Stromal cell of bone marrow (primary cell): ENCODE data around the gene ETV3L.

Experiments
- DNase-seq: peaks from one replicate; pipeline ENCODE4 v3.0.0-alpha.2; 2012; ENCODE audit warnings: low read depth

ETV3L gene

DNA sequence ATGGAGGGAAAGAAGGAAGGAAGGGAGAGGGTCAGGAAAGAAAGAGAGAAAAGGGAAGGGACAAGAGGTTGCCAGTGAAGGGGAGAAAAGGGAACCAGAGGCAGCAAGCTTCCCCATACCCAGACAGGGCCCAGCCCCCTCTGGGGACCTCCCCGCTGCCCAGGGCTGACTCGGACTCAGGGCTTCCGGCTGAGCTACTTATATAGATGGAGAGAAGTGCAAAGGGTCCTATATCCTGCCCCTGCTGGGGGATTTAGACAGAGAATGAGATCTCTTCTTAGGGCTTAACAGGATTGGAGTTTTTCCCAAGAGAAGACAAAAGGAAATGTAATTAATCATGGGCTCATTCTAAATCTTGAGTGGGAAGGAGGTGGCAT is at the start of gene ETV3L:
Gene ETV3L (minus strand): TSS at position 176 of the 377 bp plus-strand sequence. CDS start 285 bp downstream, outside the sequence.
- no peak for DNase-seq

DNA sequence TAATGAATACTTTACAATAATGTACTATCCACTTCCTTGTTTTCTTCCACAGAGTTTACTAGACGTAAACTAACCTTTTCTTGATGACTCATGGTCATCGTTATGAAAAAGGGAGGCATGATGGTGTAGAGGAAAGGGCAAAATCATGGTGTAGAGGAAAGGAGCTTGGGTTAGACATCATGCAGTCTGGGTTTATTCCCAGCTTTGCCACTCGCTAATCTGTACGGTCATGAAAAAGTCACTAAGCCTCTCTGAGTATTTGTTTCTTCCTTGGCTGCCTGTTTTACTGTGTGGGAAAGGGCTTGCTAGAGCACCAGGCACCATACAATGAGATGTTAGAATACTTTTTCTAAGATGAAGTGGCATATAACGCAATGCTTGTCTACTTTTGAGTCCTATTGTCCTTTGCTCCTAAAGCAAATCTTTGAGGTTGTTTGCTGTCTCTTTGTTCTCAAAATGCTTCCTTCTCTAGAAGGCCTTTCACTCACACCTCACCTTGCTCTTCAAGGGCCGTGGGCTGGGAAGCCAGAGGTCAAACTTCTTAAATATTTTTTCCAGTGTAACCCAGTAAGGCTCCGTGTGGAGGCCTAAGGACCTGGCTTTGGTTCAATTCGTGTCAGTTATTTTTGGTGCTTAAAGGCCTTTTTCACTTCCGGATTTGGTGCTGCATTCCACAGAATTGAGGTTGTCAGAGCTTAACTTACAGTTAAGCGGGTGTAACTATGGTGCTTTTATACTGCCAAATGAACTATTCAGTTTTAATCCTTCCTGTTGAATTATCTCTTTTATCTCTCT is 48.5 kb upstream of the ETV3L start:
- DNase-seq: no peak

GRCh38 chr1:157147037-157147436 is 47.4 kb upstream of the ETV3L start:
- DNase-seq: no peak

DNA sequence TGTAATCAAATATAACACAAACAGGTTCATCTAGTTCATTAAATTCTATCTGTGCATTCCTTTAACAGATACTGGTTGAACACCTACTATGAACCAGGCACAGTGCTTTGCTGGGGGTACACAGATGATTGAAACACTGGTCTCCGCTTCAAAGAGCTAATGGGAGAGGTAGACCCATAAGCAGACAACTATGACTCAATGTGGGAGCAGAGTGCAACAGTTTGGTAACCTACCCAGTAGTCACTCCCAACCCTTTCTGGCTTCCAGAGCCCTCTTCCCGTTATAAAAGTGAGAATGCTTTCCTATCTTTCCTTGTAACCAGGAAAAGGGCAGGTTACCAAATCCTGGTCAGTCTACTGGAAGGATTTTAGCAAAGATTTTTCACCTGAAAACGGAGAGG is 46.6 kb upstream of the ETV3L start:
- no peak for DNase-seq

GRCh38 chr1:157145076-157145475 is 45.5 kb upstream of the ETV3L start:
- no peak for DNase-seq

GRCh38 chr1:157144509-157144908 is 44.9 kb upstream of the ETV3L start:
- no peak for DNase-seq

DNA sequence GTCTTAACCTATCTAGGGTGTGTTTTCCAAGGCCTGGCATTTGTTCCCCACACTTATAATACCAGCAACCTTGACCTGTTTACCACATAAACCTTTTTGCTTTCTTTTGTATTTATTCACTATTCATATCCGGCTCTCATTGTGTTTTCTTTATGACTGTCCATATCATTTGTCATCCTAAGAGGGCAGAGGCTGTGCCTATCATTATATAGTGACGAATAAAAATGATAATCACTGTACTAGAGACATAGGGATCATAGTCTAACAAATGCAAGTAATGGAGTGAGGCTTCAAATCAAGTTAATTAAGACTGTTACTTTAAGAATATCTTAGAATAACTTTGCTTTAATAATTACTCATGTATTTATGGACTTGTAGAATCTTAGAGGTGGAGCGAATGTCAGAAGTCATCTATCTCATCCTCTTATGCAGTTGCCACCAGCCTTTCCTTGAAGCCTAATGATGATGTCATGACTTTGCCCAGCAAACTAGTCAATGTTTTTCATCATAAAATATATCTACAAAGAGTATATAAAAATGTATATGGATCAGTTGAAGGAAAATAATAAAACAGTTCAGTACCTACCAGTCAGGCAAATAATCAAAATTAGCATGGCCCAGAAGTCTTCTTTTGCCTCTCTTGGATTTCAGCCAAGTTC is 43.3 kb upstream of the ETV3L start:
- DNase-seq: no peak

GRCh38 chr1:157142201-157142600 is 42.6 kb upstream of the ETV3L start:
- DNase-seq: no peak

- DNase-seq: no peak
These were observed 41.7 kb upstream of the ETV3L start for GRCh38 chr1:157141212-157141855.

- DNase-seq: no peak
These were observed 40.5 kb upstream of the ETV3L start for GRCh38 chr1:157140063-157140588.

DNA sequence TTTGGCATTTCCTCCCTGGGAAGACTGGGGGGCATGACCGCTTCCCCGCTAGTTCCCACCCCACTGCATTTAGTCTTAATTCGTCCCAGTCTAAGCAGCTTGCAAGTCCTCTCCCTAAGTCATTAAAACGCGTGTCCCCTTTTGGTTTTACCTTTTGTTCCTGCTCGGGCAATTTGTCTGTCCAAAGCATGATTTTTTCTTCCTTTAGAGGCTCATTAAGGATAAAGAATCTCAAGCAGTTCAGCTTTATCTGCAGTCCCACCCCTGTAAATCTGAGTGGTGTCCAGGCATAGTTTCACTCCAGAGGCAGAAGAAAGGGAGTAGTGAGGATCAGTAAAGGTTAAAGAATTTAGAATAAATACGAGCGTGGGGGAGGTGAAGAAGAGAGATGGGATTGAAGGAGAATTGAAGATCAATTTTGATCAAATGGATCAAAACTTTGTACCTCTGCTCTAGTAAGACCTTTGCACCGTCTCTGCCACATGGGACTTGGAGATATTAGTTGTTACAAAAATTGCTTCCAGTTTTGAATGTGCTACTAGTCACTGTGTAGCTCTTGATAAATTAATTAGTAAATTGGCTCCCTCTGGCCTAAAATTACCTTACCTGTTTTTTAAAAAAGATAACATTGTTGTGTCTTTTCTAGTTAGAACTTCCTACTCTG is 39.6 kb upstream of the ETV3L start:
- DNase-seq: no peak

- DNase-seq: peak; percentile 80
These were observed 38.8 kb upstream of the ETV3L start, which contains the start of gene ETV3 for GRCh38 chr1:157138220-157139051. Gene ETV3, minus strand, starts transcription at chr1:157138395. Its CDS starts 2,043 bp downstream, at chr1:157136352.

DNA sequence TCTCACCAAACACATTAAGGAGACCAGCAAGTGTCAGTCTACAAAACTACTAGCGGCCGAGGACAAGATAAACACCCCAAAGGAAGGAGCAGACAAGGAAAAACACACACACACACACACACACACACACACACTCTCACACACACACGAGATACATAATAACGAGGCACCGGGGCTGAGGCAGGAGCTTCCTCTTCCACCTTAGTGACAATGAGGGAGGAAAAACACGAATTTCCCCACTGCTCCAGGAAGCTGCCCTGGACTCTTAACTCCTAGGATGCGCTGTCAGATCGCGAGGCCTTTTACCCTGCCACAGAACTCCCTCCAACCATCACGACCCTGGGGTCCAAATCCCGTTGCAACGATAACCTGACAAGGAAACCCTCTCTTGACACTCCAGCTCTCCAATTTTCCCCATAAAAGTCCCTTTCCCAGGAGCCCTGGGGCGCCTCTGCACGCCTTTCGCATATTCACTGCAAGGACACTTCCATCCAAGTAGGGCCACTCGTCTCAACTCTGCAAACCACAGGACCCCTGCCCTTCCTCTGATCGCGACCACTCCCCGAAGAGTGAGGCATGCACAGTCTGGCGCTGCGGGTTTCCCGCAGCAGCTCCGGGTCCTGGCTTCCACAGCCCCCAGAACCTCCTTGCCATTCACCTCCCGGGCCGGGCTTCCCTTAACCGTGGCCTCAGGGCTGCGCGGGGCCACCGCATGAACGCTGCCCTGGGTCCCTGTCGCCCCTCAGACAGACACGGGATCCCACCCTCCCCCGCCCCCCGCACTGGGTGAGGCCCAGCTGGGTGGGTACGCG is 38.0 kb upstream of the ETV3L start:
- no peak for DNase-seq

DNA sequence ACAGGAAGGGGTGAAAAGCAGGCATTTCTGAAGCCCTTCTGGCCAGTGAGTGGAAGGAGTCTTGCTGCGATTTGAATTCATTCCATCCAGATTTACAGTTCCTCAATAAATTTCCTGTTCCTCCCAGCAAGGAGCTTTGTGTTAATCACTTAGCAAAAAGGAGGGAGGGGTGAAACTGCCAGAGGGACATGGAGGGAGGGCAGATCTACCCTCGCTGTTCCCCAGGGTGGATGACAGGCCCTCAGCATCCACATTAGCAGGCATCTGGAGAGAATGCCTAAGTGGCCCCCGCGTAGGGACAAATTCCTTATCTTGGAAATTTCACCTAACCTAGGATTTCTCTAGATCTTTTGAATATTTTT is 37.4 kb upstream of the ETV3L start:
- no peak for DNase-seq

DNA sequence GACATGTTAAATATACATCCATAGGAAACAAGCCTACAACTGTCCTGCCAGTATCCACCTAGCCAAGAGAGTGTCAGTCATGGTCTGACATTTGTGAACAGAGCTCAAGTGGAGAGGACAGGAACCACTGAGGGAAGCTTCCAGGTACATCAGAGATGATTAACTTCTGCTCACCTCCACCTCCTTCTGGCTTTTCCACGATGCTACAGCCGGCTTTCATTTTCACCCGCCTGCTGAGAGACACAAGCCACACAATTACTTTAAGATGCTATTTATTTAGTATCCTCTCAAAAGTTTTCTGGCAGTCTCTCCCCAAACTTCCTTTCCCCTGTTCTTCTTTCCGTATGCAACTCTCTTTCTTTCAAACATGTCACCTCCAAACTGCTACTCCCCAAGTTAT is 36.5 kb upstream of the ETV3L start:
- no peak for DNase-seq

DNA sequence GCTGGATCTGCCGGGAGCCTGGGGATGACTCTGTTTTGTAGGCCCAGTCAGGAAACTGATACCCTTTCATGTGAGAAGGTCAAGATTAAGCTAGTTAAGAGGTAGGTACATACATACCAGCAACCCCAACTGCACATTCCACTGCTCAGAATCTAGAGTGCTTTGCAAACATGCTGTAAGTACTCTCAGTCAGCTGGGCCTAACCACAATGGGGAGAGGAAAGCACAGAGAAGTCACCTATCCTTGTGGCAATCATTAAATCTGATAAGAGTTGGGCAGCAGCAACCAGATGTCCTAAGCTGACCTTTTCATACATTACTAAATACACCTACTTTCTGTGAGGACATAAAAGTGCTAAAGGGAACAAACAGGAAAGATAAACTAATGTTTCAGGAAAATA is 36.0 kb upstream of the ETV3L start:
- DNase-seq: no peak

- DNase-seq: no peak
These were observed 35.5 kb upstream of the ETV3L start for GRCh38 chr1:157135070-157135469.

DNA sequence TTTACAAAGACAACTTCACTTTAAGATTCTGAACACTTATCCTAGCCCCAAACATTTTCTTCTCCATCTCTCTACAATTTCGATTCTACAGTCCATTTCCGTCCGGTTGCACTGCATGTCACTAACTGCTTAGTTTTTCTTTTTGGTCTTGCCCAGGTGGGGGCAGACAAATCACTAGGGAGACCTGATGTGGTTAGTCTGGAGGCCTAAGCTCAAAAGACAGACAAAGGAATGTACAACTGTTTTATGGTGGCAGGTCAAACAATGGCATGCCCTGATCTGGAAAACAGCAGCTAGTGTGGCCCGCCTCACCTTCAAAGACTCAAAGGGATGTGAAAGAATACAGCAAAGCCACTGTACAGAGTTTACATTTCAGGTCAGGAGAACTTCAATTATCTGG is 34.8 kb upstream of the ETV3L start:
- no peak for DNase-seq

- DNase-seq: no peak
These were observed 33.8 kb upstream of the ETV3L start for GRCh38 chr1:157133426-157133825.

GRCh38 chr1:157132616-157133167 is 33.1 kb upstream of the ETV3L start:
- no peak for DNase-seq
